ENCODE data around the gene ST8SIA6.

ST8SIA6 gene

DNA sequence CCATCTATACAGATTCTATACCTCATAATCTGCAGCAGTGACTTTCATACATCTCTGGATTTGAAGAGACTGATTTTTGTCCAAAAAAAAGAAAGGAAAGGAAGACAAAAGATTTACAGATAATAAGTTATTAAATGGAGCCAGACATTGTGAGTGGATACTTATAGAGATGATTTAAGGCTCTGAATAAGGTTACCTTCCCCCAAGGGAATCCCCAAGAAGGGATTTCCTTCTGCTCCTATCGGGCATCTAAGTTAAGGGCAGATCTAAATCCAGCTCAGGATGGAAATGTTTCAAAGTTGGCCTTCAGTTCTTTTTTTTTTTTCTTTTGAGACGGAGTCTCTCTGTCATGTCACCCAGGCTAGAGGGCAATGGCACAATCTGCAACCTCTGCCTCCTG, 97.6 kb downstream of the ST8SIA6 start:
- H3K27ac Mint-ChIP-seq, result no peak overlapping the region
- no peaks in the 10 kb centered on the region for H3K9me3 Mint-ChIP-seq
- DNase-seq, result no peak
- H3K36me3 Mint-ChIP-seq (ENCODE audit: low read depth), result peaks cover 10% of the 10 kb centered on the region
- H3K27me3 Mint-ChIP-seq (ENCODE audit: low read depth, poor library complexity), result no peaks in the 10 kb centered on the region
- peaks cover 9% of the 10 kb centered on the region for H3K4me1 Mint-ChIP-seq
- no peak for TF ChIP-seq CTCF (IDR thresholded peaks at IDR 0.05)
- no peak overlapping the region for H3K4me3 Mint-ChIP-seq

DNA sequence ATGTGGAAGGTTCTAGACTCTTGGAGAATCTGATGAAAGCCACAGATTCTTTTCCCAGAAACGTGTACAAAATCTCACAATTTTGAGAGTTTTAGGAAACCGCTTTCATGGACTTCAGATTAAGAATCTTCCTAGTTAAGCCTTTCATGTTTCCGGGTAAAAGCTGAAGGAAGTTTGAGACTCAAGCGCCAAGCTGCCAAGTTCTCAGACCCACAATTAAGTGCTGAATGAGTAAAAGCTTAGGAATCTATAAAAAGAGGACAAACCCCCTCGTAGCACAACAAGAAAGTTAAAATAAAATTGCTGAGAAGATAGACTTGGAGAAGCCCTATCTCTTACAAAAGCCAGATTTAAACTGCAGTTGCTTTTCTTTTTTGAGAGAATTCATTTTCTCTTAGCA, 99.6 kb downstream of the ST8SIA6 start:
- H3K4me1 Mint-ChIP-seq, result peaks cover 9% of the 10 kb centered on the region
- H3K9me3 Mint-ChIP-seq, result no peaks in the 10 kb centered on the region
- no peaks in the 10 kb centered on the region for H3K27me3 Mint-ChIP-seq (ENCODE audit: low read depth, poor library complexity)
- no peak for DNase-seq
- no peak overlapping the region for H3K4me3 Mint-ChIP-seq
- H3K36me3 Mint-ChIP-seq (ENCODE audit: low read depth), result peaks cover 21% of the 10 kb centered on the region
- TF ChIP-seq CTCF (IDR thresholded peaks at IDR 0.05), result no peak
- H3K27ac Mint-ChIP-seq, result no peak overlapping the region

- Mint-ChIP-seq H3K9me3 (no peaks in the 10 kb centered on the region), H3K27ac (peak overlapping the region; percentile 14), H3K4me3 (no peak overlapping the region), H3K4me1 (peaks cover 10% of the 10 kb centered on the region), H3K36me3 (ENCODE audit: low read depth) (peaks cover 22% of the 10 kb centered on the region), H3K27me3 (ENCODE audit: low read depth, poor library complexity) (no peaks in the 10 kb centered on the region)
- no peak for DNase-seq
- TF ChIP-seq CTCF (IDR thresholded peaks at IDR 0.05), result no peak
Measured at GRCh38 chr10:17353568-17354300, 100.7 kb downstream of the ST8SIA6 start.

DNA sequence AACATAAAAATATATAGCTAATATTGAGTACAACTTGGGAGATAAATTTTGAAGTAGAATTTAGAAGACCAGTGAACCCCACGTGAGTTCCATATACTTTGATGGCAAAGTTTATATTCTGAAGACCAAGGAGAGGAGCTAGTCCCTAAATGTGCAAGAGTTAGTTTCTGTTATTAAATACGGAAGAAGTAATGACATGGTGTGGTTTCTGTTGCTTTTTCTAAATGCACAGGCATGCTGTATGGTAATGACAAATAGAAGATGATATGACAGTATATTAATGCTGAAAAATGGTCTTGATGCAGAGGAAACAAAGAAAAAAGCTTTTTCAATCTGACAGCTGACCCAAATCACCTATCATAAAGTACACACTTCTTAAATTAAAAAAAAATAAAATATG, 101.8 kb downstream of the ST8SIA6 start:
- no peak for DNase-seq
- no peak for TF ChIP-seq CTCF (IDR thresholded peaks at IDR 0.05)
- Mint-ChIP-seq H3K9me3 (no peaks in the 10 kb centered on the region), H3K4me1 (peaks cover 14% of the 10 kb centered on the region), H3K27ac (no peak overlapping the region), H3K4me3 (no peak overlapping the region), H3K27me3 (ENCODE audit: low read depth, poor library complexity) (no peaks in the 10 kb centered on the region), H3K36me3 (ENCODE audit: low read depth) (peaks cover 13% of the 10 kb centered on the region)

- H3K27ac Mint-ChIP-seq, result no peak overlapping the region
- H3K36me3 Mint-ChIP-seq (ENCODE audit: low read depth), result peaks cover 21% of the 10 kb centered on the region
- H3K4me1 Mint-ChIP-seq, result peaks cover 20% of the 10 kb centered on the region
- no peak overlapping the region for H3K4me3 Mint-ChIP-seq
- no peak for TF ChIP-seq CTCF (IDR thresholded peaks at IDR 0.05)
- DNase-seq, result no peak
- no peaks in the 10 kb centered on the region for H3K27me3 Mint-ChIP-seq (ENCODE audit: low read depth, poor library complexity)
- no peaks in the 10 kb centered on the region for H3K9me3 Mint-ChIP-seq
Measured at GRCh38 chr10:17351506-17351905, 102.9 kb downstream of the ST8SIA6 start.

DNA sequence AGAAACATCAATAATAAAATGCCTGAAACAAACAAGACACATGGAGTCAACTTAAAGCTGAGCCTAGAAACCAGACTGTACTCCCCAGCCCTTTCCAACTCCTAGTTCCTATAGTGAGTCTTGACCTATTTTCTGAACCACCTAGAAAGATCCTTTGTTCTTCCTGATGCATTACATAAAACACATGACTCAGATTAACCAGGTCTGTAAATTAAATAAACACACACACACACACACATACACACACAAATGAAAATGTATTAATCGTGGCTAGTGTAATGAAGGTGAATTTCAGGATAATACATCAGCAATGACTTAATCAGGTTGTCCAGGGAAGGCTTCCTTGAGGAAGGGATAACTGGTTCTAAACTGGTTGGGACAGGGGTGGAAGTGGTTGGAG, 104.7 kb downstream of the ST8SIA6 start:
- peaks cover 28% of the 10 kb centered on the region for H3K36me3 Mint-ChIP-seq (ENCODE audit: low read depth)
- peak overlapping the region; percentile 8 for H3K27ac Mint-ChIP-seq

More for the DNA sequence above, 104.7 kb downstream of the ST8SIA6 start:
- peaks cover 20% of the 10 kb centered on the region for H3K4me1 Mint-ChIP-seq
- H3K4me3 Mint-ChIP-seq, result no peak overlapping the region
- no peaks in the 10 kb centered on the region for H3K9me3 Mint-ChIP-seq
- no peaks in the 10 kb centered on the region for H3K27me3 Mint-ChIP-seq (ENCODE audit: low read depth, poor library complexity)
- no peak for DNase-seq
- TF ChIP-seq CTCF (IDR thresholded peaks at IDR 0.05), result no peak

Measured in nephron progenitor cell (in vitro differentiated cells).